Endothelial cell of umbilical vein (primary cell): ENCODE measurements around the gene RNU7-1. TPM values are rescaled to one million over a fixed set of nuclear protein-coding genes. Genes with fewer than 3 reads are reported as not detected.
"Not testable (repeated sequence)": the region's sequence is repeated elsewhere in the genome, so short reads cannot be mapped to it uniquely, and the experiment has no call there.

ENCODE experiments used
- BruUV-seq: library from RNA; stranded (reverse); fragments of 400-500 nt; replicated peaks from 2 replicates; lab custom pipeline; 2021; lab: Mats Ljungman, UMichigan
- CTCF ChIA-PET: fragments of 300-600, 350-600 bp; sonication (Branson Sonifier 250); formaldehyde crosslinking; loops from one replicate; lab custom pipeline; 2021; ENCODE audit warnings: antibody characterized with exemption, inconsistent platforms; lab: Charles Lee
- POLR2A ChIA-PET: fragments of 300-600, 350-600 bp; sonication (Branson Sonifier 250); formaldehyde crosslinking; loops from one replicate; lab custom pipeline; 2021; ENCODE audit warnings: antibody characterized with exemption, inconsistent platforms; lab: Charles Lee
- DNase-seq: peaks from one replicate; pipeline ENCODE4 v3.0.0-alpha.2; 2011; ENCODE audit warnings: low read depth, low spot score
- FAIRE-seq: peaks from 2 replicates; lab custom pipeline; 2011; peaks lifted over from hg19 to GRCh38; lab: Jason Lieb, UNC
- H2AFZ ChIP-seq: 2 replicates; pipeline ENCODE4 v1.6.0; 2012; ENCODE audit warnings: low read depth, low read length, control low read depth, inconsistent platforms
- H3K27ac ChIP-seq: 2 replicates; pipeline ENCODE4 v1.5.1; 2011; ENCODE audit warnings: low read depth, mild to moderate bottlenecking, control low read depth, low read length, moderate library complexity; ENCODE audit not compliant: insufficient read depth
- H3K27me3 ChIP-seq, 2 experiments: 2 replicates each; pipeline versions ENCODE4 v1.6.0 to v1.6.1; 2011; ENCODE audit warnings: low read length in 2 of 2, mixed read lengths in 1 of 2; ENCODE audit not compliant: control insufficient read depth in 2 of 2, insufficient read depth in 2 of 2
- H3K36me3 ChIP-seq, 2 experiments: 2 replicates in 1 of 2; 3 replicates in 1 of 2; pipeline ENCODE4 v1.5.1; 2011; ENCODE audit warnings: low read length in 2 of 2, mild to moderate bottlenecking in 1 of 2, moderate library complexity in 1 of 2; ENCODE audit not compliant: control insufficient read depth in 2 of 2, insufficient read depth in 2 of 2; ENCODE audit errors: extremely low read depth in 1 of 2
- H3K4me1 ChIP-seq: 3 replicates; pipeline ENCODE4 v1.5.1; 2011; ENCODE audit warnings: mild to moderate bottlenecking, low read length; ENCODE audit not compliant: control insufficient read depth, insufficient read depth; ENCODE audit errors: extremely low read depth
- H3K4me2 ChIP-seq: 2 replicates; pipeline ENCODE4 v1.6.1; 2011; ENCODE audit warnings: low read length, control low read depth, mixed read lengths; ENCODE audit not compliant: insufficient read depth
- H3K4me3 ChIP-seq, 3 experiments: fragments of 200-600 bp in 1 of 3; sonication (generic), shearing (Covaris generic) in 1 of 3; replicated peaks in 1 of 3; 2 replicates each; pipeline ENCODE4 v1.5.1; 2011 to 2016; ENCODE audit warnings: control low read depth in 3 of 3, low read length in 3 of 3, mild to moderate bottlenecking in 2 of 3, inconsistent platforms in 1 of 3, low read depth in 1 of 3, moderate library complexity in 1 of 3; ENCODE audit not compliant: insufficient read depth in 1 of 3
- H3K79me2 ChIP-seq: 2 replicates; pipeline ENCODE4 v1.6.0; 2012; ENCODE audit warnings: low read length, inconsistent platforms; ENCODE audit not compliant: control insufficient read depth, insufficient read depth
- H3K9ac ChIP-seq: replicated peaks from 2 replicates; pipeline ENCODE3; 2011; ENCODE audit warnings: low read length, control low read depth; ENCODE audit not compliant: insufficient read depth; ENCODE audit errors: extremely low read depth
- H3K9me1 ChIP-seq: replicated peaks from 3 replicates; pipeline ENCODE4 v1.6.0; 2011; ENCODE audit warnings: mild to moderate bottlenecking, low read length; ENCODE audit not compliant: control insufficient read depth, insufficient read depth; ENCODE audit errors: extremely low read depth
- H3K9me3 ChIP-seq: replicated peaks from 2 replicates; pipeline ENCODE4 v1.5.1; 2012; ENCODE audit warnings: low read length, inconsistent platforms; ENCODE audit not compliant: control insufficient read depth, insufficient read depth
- H4K20me1 ChIP-seq: replicated peaks from 2 replicates; pipeline ENCODE3; 2011; ENCODE audit warnings: mild to moderate bottlenecking, low read length; ENCODE audit not compliant: control insufficient read depth, insufficient read depth; ENCODE audit errors: extremely low read depth
- CTCF ChIP-seq, 2 donors: IDR thresholded peaks; 1 replicate in 1 of 2; 2 replicates in 1 of 2; pipeline ENCODE4 v1.5.1; 2011; ENCODE audit warnings: low read length in 2 of 2, mild to moderate bottlenecking in 2 of 2, moderate library complexity in 2 of 2, control low read depth in 1 of 2, inconsistent platforms in 1 of 2, low read depth in 1 of 2; ENCODE audit not compliant: insufficient read depth in 1 of 2; ENCODE audit errors: extremely low read depth in 1 of 2
- FOS ChIP-seq: IDR thresholded peaks from 2 replicates; pipeline ENCODE4 v1.6.1; 2011; ENCODE audit warnings: mild to moderate bottlenecking, low read length, moderate library complexity, borderline replicate concordance; ENCODE audit not compliant: insufficient read depth
- GATA2 ChIP-seq: IDR thresholded peaks from 2 replicates; pipeline ENCODE4 v1.7.0; 2011; ENCODE audit warnings: low read depth, mild to moderate bottlenecking, moderate library complexity, mixed read lengths, low read length; ENCODE audit not compliant: insufficient read length, insufficient read depth
- JUN ChIP-seq: IDR thresholded peaks from 2 replicates; pipeline ENCODE4 v1.6.1; 2011; ENCODE audit warnings: borderline replicate concordance, low read depth; ENCODE audit not compliant: insufficient read length, insufficient read depth
- POLR2A ChIP-seq: IDR thresholded peaks from 2 replicates; pipeline ENCODE4 v1.6.1; 2012; ENCODE audit warnings: low read depth, mild to moderate bottlenecking, control low read depth, low read length
- dilution Hi-C: fragments of 300-500 bp; cut with MboI; formaldehyde crosslinking; loops from one replicate; pipeline ENCODE4 v1.15.0; 2019; ENCODE audit warnings: low sequenced_read_pairs; ENCODE audit not compliant: extremely low pct_ligation_motif_present
- intact Hi-C: fragments of 100-400 bp; cut with micrococcal nuclease; formaldehyde crosslinking; loops from one replicate; pipeline ENCODE4 v1.10.0; 2022
- polyA plus RNA-seq, 4 experiments: library from polyadenylated mRNA; depleted of rRNA in 3 of 4; stranded (reverse) in 3 of 4; unstranded in 1 of 4; fragments of >200 nt; gene quantifications; 2 replicates each; pipeline versions ENCODE4 v1.2.1 to v1.2.3, GENCODE V29; 2011 to 2012; ENCODE audit warnings: missing spikeins in 1 of 4
- total RNA-seq: library from RNA; stranded (reverse); gene quantifications from 2 replicates; pipeline ENCODE4 v1.2.3, GENCODE V29; 2021
- TF ChIP-seq, protein P1 (sequence below): IDR thresholded peaks from 2 replicates; pipeline ENCODE4 v1.6.1; 2011; ENCODE audit not compliant: insufficient read depth, insufficient read length

RNU7-1 gene
- total and polyA plus RNA-seq, 2 donors (not counting 3 experiments of a cell fraction or from before 2014, with no cell fraction given) = not detected

DNA sequence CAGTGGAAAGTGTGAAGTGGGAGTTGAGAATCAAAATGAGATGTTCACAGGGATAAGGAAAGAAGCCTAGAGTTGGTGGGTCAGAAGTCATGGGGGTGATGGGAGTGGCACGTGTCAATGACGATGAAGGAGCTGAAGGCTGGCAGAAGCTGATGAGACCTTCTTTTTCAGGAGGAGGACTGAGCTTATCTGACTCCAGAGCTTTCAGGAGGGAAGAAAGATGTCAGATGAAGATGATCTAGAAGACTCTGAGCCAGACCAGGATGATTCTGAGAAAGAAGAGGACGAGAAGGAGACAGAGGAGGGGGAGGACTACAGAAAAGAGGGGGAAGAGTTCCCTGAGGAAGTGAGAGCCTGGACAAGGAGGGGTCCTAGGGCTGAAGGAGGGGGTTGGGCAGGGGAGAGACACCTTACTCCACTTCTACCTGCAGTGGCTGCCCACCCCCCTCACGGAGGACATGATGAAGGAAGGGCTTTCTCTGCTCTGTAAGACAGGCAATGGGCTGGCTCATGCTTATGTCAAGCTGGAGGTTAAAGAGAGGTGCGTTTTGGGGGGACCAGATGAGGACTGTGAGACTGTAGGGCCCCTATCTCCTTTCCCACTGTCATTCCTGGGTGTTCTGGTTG, 38.1 kb upstream of the RNU7-1 start:
- Histone ChIP-seq H3K4me2 (no peak overlapping the region), H4K20me1 (no peaks in the 10 kb centered on the region), H3K9ac (no peak overlapping the region), H3K27me3 (no peaks in the 10 kb centered on the region), H3K9me1 (no peaks in the 10 kb centered on the region), H3K79me2 (no peaks in the 10 kb centered on the region), H3K9me3 (no peaks in the 10 kb centered on the region), H3K4me1 (peaks cover 7% of the 10 kb centered on the region), H3K4me3 (no peak overlapping the region), H3K36me3 (no peaks in the 10 kb centered on the region), H2AFZ (peak overlapping the region; percentile 83), H3K27ac (no peak overlapping the region)
- ChIA-PET CTCF (interaction anchor here (0.9 to 2.2 kb wide), 5 partner anchors 13 to 36 kb away, joined by 3 to 8 read pairs (median 5); partner anchors contain the start of gene SPSB2), POLR2A (interaction anchor here (1.4 kb wide), 1 partner anchor 38 kb away, joined by 3 read pairs; the partner anchor contains the start of gene TPI1)
- TF ChIP-seq POLR2A (no peak), JUN (no peak), GATA2 (no peak), CTCF (IDR thresholded peaks at IDR 0.05; ENCODE audit: extremely low read depth in 1 of 2, insufficient read depth in 1 of 2, low read depth in 1 of 2, low read length in 2 of 2) (no peak), FOS (no peak)
- TF ChIP-seq, protein P1, sequence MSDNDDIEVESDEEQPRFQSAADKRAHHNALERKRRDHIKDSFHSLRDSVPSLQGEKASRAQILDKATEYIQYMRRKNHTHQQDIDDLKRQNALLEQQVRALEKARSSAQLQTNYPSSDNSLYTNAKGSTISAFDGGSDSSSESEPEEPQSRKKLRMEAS = no peak
- intact Hi-C loops = no loop called here
- dilution Hi-C loops = no loop called here
- DNase-seq (no peak), FAIRE-seq (no peak)
- no TSS peak for BruUV-seq

- dilution Hi-C loops, FAIRE-seq, BruUV-seq, intact Hi-C loops, H4K20me1 ChIP-seq, H3K79me2 ChIP-seq, H3K4me1 ChIP-seq, H3K36me3 ChIP-seq, H3K4me2 ChIP-seq, DNase-seq, POLR2A ChIA-PET, H3K9me3 ChIP-seq, H3K4me3 ChIP-seq, H3K9me1 ChIP-seq, H3K9ac ChIP-seq, H2AFZ ChIP-seq, H3K27me3 ChIP-seq, H3K27ac ChIP-seq: not testable (repeated sequence)
- CTCF ChIA-PET = interaction anchor here (1.2 to 1.9 kb wide), 3 partner anchors 16 to 36 kb away, joined by 3 to 10 read pairs (median 4); no protein-coding TSS in a partner anchor
These were observed 35.5 kb upstream of the RNU7-1 start for GRCh38 chr12:6908141-6908540.
